ENCODE data around the gene RNF10.
A peak's percentile ranks its signal among the peaks of the same experiment; 100 is the strongest.

GRCh38 chr12:120529641-120530417 is 4.3 kb upstream of the RNF10 start:
- TF ChIP-seq CTCF (IDR thresholded peaks at IDR 0.05): peak; percentile 19; the same call in 1 of the 2 replicates
- TF ChIP-seq ZFX (IDR thresholded peaks at IDR 0.05; ENCODE audit: borderline replicate concordance): no peak

Measured in 22Rv1 (cell line).